HG03064 (cell line): Measurements from ENCODE around the gene TMOD2.
A peak's percentile ranks its signal among the peaks of the same experiment; 100 is the strongest.

ENCODE experiments used
- ATAC-seq: cut with Tn5 transposase; IDR thresholded peaks from one replicate; pipeline ENCODE4 v1.9.1; 2021; ENCODE audit warnings: low read depth; ENCODE audit not compliant: unreplicated experiment

Gene TMOD2

GRCh38 chr15:51735228-51736010, 16.0 kb upstream of the TMOD2 start:
- no peak for ATAC-seq

- no peak for ATAC-seq
Measured at GRCh38 chr15:51736069-51736468, 15.3 kb upstream of the TMOD2 start.

- peak; percentile 29 for ATAC-seq
Measured at GRCh38 chr15:51736751-51737521, 14.5 kb upstream of the TMOD2 start.

- peak; percentile 35 for ATAC-seq
Measured at GRCh38 chr15:51737522-51738305, 13.7 kb upstream of the TMOD2 start, which contains the start of gene LYSMD2. LYSMD2 (minus strand) TSS chr15:51737655; CDS start chr15:51737622, 33 bp downstream.

DNA sequence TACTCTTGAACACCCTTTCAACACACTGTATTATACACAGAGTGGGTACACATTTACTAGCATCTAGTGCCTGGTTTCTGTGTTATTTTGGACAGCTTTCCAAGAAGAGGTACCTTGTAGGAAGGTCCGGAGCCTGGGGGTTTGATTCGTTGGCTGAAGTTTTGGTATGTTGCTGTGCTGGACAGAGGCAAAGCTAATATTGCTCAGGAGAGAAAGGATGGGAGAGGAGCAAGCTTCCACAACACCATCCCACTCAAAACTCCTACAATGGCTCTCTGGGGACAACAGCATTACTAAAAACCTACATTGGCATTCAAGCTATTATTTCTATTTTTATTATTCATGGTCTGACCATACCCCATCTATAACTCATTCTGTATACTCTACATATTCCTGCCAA, 12.8 kb upstream of the TMOD2 start:
- no peak for ATAC-seq

GRCh38 chr15:51739061-51739712, 12.2 kb upstream of the TMOD2 start:
- no peak for ATAC-seq

GRCh38 chr15:51749307-51749706, 2.1 kb upstream of the TMOD2 start:
- no peak for ATAC-seq

GRCh38 chr15:51750186-51750585, 1.2 kb upstream of the TMOD2 start:
- no peak for ATAC-seq

DNA sequence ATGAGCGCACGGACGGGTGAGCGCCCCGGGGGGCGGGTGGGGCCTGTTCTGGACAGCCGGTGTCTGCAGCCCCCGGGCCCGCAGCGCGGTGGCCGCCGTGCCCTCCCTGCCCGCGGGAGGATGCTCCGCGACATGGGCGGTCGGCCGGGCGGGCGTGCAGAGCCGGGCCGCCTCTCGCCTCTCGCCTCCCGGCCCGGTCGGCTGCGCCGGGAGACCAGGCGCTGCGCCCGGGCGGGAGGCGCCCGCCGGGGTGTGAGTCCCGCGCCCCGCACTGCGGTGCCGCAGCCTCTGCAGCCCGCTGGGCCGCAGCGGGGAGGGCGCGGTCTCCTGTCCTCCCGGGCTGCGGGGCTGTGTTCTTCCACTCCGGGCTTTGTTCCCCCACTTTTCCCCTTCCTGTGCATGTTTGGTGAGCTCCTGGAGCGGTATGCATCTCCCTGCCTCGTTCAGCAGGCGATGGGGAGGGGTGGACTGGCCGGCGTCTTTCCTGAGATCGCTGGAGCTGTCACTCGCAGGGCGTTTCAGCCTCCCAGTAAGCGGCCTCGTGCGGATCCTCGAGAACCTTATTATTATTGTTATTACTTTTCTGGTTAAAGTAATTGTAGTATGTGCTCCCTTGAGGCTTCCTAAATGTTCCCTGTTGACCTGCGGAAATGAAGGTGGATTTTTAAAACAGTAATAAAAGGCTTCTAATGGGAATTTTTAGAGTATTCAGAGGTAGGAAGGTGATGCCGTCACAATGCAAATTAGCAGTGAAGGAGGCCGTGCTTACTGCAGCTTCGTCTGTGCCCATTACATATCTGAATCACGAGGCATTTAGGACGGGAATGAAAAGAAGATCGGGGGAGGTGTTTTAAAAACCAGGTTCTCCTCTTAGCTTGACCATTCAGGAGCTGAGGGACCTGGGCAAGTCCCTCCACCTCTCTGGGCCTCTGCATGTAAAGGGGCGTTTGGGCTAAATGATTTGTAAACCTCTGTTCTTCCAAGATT, 593 bp downstream of the TMOD2 start:
- ATAC-seq: peak; percentile 37

- no peak for ATAC-seq
Measured at GRCh38 chr15:51752888-51753287, 1.5 kb downstream of the TMOD2 start.

GRCh38 chr15:51754267-51754666, 2.9 kb downstream of the TMOD2 start:
- ATAC-seq: no peak

DNA sequence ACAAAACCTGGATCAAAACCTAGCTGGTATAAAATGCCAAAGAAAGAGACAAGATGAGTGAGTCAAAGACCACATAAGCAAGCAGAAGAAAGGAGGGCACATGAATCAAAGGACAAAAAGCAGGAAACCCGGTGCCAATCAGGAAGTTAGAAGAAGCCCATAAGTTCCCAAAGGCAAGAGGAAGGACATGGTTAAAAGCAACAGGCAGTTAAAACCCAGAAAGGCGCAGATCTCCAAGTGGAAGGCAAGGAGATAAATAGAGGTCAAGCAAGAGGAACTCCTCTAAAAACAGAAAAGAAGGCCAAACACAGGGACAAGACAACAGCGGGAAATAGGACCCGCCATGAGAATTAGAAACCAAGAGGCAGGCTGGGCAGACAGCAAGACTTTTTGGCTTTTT, 4.4 kb downstream of the TMOD2 start:
- no peak for ATAC-seq

- ATAC-seq: no peak
Measured at GRCh38 chr15:51756482-51756881, 5.1 kb downstream of the TMOD2 start.

- no peak for ATAC-seq
Measured at GRCh38 chr15:51757450-51757849, 6.1 kb downstream of the TMOD2 start.

- no peak for ATAC-seq
Measured at GRCh38 chr15:51758645-51759044, 7.2 kb downstream of the TMOD2 start.

DNA sequence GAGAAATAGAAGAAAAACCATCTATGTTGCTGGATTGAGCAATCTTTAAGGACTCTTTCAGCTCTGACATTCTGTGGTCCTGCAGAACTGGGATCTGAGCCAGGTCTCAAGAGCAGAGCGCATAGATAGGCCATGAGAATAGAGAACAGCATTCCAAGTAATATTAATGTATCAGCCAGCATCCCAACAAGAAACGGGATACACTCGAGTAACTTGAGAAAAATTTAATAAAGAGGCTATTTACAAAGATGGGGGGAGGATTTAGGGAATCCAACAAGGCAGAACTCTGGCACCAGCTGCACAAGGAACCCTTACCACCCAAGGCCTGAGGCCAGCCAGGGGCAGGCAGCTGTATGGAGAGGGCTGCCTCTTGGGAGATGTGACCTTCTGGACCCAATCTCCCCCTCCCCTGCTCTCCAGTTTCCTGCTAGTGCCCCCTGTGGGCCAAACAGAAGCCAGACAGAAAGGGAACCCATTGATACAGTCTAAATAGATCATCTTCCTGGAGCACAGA, 8.2 kb downstream of the TMOD2 start:
- no peak for ATAC-seq

- ATAC-seq: no peak
Measured at GRCh38 chr15:51760805-51761204, 9.4 kb downstream of the TMOD2 start.

DNA sequence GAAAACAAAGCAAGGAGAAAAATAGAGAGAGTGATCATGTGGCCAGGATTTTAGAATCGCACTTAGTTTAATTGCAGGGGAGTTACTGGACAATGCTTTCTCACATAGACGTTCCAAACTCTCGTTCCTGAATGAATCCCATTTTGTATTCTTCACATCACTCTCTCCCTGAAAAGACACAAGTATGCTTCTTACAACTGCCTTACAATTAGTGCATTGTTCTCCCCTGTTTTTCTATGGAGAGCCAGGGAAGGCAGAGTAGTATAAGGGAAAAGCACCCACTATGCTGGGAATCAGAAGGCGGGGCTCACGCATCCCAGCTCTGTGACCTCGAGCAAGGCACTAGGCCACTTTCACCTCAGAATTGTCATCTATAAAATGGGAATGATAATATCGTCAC, 14.4 kb downstream of the TMOD2 start:
- no peak for ATAC-seq

GRCh38 chr15:51766341-51766740, 14.9 kb downstream of the TMOD2 start:
- ATAC-seq: no peak
